Suppressor macrophage treated with lipopolysaccharide for 1 hour (primary cell): ENCODE measurements around the gene CCDC40.

Source experiments
- DNase-seq, 3 donors: peaks; one replicate each; pipeline ENCODE4 v3.0.0-alpha.2; 2020 to 2022

The CCDC40 gene

GRCh38 chr17:80104321-80104955 lies 68.0 kb downstream of the CCDC40 start:
- DNase-seq = no peak

- no peak for DNase-seq
These were observed 68.5 kb downstream of the CCDC40 start for GRCh38 chr17:80104956-80105375.

- DNase-seq = no peak
These were observed 69.3 kb downstream of the CCDC40 start for GRCh38 chr17:80105762-80106161.

GRCh38 chr17:80106176-80106575 lies 69.7 kb downstream of the CCDC40 start:
- DNase-seq = no peak

GRCh38 chr17:80106751-80107150 lies 70.3 kb downstream of the CCDC40 start:
- DNase-seq = no peak

- DNase-seq = no peak
These were observed 71.0 kb downstream of the CCDC40 start for GRCh38 chr17:80107231-80108021.

GRCh38 chr17:80108036-80108971 lies 71.9 kb downstream of the CCDC40 start:
- no peak for DNase-seq

GRCh38 chr17:80109066-80109660 lies 72.7 kb downstream of the CCDC40 start:
- DNase-seq = no peak

- DNase-seq = no peak
These were observed 73.4 kb downstream of the CCDC40 start for GRCh38 chr17:80109713-80110446.

- no peak for DNase-seq
These were observed 74.0 kb downstream of the CCDC40 start for GRCh38 chr17:80110447-80110812.

- DNase-seq = no peak
These were observed 74.7 kb downstream of the CCDC40 start for GRCh38 chr17:80110927-80111701.

GRCh38 chr17:80111702-80112470 lies 75.4 kb downstream of the CCDC40 start:
- no peak for DNase-seq

- no peak for DNase-seq
These were observed 76.1 kb downstream of the CCDC40 start for GRCh38 chr17:80112471-80113032.

GRCh38 chr17:80113033-80113484 lies 76.6 kb downstream of the CCDC40 start:
- no peak for DNase-seq

GRCh38 chr17:80114758-80115157 lies 78.3 kb downstream of the CCDC40 start:
- no peak for DNase-seq

- DNase-seq = no peak
These were observed 78.7 kb downstream of the CCDC40 start for GRCh38 chr17:80115159-80115558.

GRCh38 chr17:80116276-80116920 lies 80.0 kb downstream of the CCDC40 start:
- no peak for DNase-seq

GRCh38 chr17:80116921-80117380 lies 80.5 kb downstream of the CCDC40 start:
- no peak for DNase-seq
